HG02943 (cell line): ENCODE results near the gene PRG3.
"Not testable (repeated sequence)": the region's sequence is repeated elsewhere in the genome, so short reads cannot be mapped to it uniquely, and the experiment has no call there.

ENCODE experiments used
- ATAC-seq: cut with Tn5 transposase; IDR thresholded peaks from one replicate; pipeline ENCODE4 v1.9.1; 2021; ENCODE audit warnings: mild to moderate bottlenecking, low read depth, moderate library complexity; ENCODE audit not compliant: unreplicated experiment

The PRG3 gene

GRCh38 chr11:57342702-57343101 lies 38.2 kb downstream of the PRG3 start:
- ATAC-seq = no peak

- ATAC-seq = no peak
Measured at GRCh38 chr11:57341250-57341808, 39.6 kb downstream of the PRG3 start.

GRCh38 chr11:57340039-57340615 lies 40.8 kb downstream of the PRG3 start:
- no peak for ATAC-seq

- no peak for ATAC-seq
Measured at GRCh38 chr11:57339328-57339727, 41.6 kb downstream of the PRG3 start.

GRCh38 chr11:57338142-57338541 lies 42.8 kb downstream of the PRG3 start, which contains the start of gene P2RX3:
Gene P2RX3, plus strand, starts transcription at chr11:57338352. Its CDS starts 199 bp downstream, at chr11:57338551.
- ATAC-seq = no peak

GRCh38 chr11:57336856-57337255 lies 44.1 kb downstream of the PRG3 start:
- ATAC-seq = not testable (repeated sequence)

GRCh38 chr11:57336111-57336666 lies 44.8 kb downstream of the PRG3 start:
- no peak for ATAC-seq

- ATAC-seq = peak; percentile 99
Measured at GRCh38 chr11:57335343-57336110, 45.4 kb downstream of the PRG3 start, which contains the start of gene SSRP1. Gene SSRP1, minus strand, starts transcription at chr11:57335892. Its CDS starts 771 bp downstream, at chr11:57335121.

GRCh38 chr11:57335023-57335342 lies 46.0 kb downstream of the PRG3 start:
- ATAC-seq = no peak

GRCh38 chr11:57332694-57333440 lies 48.1 kb downstream of the PRG3 start:
- no peak for ATAC-seq

- no peak for ATAC-seq
Measured at GRCh38 chr11:57331720-57332119, 49.2 kb downstream of the PRG3 start.

GRCh38 chr11:57330029-57330428 lies 50.9 kb downstream of the PRG3 start:
- ATAC-seq = no peak

- ATAC-seq = no peak
Measured at GRCh38 chr11:57327721-57328120, 53.2 kb downstream of the PRG3 start.
